GM21447 (cell line): ENCODE data around the gene OSBPL9.
"Not testable (repeated sequence)": the region's sequence is repeated elsewhere in the genome, so short reads cannot be mapped to it uniquely, and the experiment has no call there.

Experiments used
- ATAC-seq: cut with Tn5 transposase; IDR thresholded peaks from one replicate; pipeline ENCODE4 v1.9.1; 2021; ENCODE audit not compliant: unreplicated experiment

The OSBPL9 gene

DNA sequence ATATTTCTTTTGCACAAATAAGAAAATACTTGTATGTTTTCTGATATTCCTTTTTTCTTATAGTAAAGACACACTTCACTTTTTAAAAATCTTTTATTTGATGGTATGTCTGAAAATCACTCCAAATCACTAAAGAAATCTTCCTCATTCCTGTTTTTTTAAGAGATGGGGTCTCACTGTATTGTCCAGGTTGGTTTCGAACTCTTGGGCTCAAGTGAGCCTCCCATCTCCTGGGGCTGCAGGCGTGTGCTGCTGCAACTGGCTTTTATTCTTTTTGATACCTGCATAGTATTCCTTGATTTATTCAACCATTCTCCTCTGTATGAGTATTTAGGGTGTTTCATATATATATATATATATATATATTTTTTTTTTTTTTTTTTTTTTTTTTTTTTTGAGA is 88.1 kb downstream of the OSBPL9 start:
- no peak for ATAC-seq

DNA sequence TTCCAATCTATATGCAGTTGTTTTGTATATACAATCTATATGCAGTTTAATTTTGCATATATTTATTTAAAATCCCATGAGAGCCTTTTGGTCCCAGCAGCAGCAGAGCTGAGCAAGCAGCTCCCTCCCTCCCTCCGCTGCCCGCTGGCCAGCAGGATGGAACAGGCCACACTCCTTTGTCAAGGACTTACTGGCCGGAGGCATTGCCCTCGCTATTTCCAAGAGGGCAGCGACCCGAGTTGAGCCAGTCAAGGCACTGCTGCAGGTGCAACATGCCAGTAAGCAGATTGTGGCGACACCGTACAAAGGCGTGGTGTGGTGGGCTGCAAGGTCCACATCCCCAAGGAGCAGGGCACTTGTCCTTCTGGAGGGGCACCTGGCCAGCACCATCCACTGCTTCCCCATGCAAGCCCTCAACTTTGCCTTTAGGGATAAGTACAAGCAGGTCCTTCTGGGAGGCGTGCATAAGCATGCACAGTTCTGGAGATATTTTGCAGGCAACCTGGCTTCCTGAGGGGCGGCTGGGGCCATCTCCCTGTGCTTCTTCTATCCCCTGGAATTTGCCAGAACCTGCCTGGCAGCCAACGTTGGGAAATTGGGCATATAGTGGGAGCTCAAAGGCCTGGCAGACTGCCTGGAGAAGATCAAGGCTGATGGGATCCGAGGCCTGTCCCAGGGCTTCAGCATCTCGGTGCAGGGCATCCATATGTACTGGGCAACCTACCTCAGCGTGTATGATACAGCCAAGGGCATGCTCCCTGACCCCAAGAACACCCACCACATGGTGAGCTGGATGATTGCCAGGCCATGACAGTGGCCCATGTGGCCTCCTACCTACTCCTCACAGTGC is 92.2 kb downstream of the OSBPL9 start:
- ATAC-seq = no peak

DNA sequence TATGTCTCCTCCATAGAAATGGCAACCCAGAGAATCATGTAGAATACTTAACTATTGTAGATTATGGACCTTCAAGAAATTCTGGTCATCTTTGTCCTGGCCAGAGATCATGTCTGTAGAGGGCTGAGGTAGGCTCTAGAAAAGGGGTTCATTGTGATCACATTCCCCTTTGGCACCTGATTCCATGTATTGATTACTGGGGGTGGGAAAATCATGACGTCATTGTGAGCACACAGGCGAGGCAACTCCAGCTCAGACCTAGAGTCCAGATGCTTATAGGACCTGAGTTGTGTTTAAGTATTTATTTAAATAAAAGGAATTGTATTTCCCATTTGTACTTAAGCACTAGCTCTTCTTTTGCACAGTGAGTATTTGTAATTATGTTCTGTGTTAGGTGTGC is 93.1 kb downstream of the OSBPL9 start:
- no peak for ATAC-seq

DNA sequence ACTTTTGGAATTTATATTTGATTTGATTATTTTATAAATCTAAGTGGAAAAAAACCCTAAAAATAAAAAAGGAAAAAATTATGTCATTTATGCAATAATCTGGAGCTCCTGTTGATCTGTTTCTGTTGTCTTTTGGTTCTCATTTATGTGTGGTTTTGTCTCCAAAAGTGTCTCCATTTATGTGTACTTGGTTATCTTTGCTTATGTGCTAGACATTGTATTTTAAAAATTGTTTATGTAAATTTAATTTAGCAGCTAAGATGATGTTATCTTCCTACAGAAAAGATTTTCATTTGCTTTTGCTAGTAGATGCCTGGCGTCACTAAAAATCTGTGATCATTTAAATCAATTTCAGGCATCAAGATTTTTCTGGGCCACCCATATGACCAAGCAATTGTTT is 95.7 kb downstream of the OSBPL9 start:
- no peak for ATAC-seq

DNA sequence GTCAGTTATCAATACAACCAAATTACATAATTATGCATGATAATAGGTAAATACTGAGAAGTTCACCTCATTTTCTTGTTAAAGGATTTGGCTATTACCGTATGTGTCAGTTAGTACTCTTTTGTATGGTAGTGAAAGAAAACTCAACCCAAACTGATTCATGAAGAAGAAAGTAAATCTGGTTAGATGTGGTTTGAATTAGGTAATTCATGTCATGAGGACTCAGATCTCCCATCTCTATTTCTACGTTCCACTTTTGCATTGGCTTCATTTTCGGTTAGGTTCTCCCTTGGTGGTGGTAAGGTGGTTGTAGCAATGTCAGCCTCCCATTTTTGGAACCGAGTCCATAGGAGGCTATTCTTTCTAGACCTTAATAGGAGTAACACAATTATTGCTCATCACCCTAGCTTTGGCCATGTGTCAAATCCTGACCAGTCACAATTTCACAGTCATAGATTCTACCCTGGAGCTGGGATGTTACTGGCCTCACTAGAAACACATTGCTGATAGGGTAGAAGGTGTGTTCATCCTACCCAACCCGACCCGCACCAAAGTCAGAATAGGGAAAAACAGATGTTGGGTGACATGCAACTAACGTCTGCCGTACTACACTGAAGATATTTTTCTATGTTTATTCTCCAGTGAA is 97.6 kb downstream of the OSBPL9 start:
- no peak for ATAC-seq

DNA sequence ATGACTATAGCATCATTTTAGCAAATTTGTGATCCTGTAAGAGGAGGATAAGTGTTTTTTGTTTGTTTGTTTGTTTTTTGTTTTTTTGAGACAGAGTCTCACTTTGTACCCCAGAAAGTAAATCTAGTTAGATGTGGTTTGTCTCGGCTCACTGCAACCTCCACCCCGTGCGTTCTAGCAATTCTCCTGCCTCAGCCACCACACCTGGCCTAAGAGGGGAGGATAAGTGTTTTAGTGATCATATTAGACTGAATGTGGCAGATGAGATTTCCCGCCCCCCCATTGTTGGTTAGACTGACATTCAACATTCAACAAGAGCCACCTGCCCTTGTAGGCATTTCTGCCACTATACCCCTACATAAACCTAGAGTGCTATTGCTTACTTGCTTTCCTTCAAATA is 98.5 kb downstream of the OSBPL9 start:
- no peak for ATAC-seq

DNA sequence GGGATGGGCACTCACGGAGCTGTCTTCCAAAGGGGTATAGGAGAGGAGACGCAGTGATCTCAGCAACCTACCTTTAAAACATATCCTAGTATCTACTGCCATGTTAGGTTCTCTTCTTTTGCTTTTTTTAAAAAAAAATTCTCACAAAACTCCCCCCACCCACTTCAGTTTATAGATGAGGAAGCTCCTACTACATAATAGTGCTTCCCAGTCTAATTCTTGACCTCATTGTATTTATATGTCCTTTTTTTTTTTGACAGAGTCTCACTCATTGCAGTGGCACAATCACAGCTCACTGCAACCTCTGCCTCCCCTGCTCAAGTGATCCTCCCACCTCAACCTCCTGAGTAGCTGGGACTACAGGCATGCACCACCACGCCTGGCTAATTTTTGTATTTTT is 99.9 kb downstream of the OSBPL9 start:
- ATAC-seq = no peak

DNA sequence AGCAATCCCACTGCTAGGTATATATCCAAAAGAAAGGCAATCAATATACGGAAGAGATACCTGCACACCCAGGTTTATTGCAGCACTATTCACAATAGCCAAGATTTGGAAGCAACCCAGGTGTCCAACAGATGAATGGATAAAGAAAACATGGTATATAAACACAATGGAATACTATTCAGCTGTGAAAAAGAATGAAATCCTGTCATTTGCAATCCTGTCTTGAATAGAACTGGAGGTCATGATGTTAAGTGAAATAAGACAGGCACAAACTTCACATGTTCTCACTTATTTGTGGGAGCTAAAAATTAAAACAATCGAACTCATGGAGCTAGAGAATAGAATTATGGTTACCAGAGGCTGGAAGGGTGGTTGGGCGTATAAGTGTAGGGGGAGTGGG is 101.0 kb downstream of the OSBPL9 start:
- ATAC-seq = no peak

DNA sequence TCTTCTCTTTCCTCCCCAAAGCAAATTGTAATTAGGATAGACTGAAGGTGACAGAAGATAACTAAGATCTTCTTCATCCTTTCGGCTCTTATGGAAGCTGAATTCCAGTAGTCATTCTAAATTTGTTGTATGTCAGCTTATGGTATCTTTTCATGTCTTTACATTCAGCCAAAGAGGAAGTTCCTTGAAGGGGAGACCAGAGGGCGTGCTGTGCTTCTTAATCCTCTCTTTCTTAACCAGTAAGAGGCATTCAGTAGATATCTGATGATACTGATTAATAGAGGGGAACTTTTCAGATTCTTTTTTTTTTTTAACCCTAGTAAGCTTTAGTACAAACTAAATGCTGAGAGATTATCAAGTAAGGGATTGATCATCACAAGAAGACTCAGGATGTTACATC is 102.3 kb downstream of the OSBPL9 start:
- ATAC-seq = no peak

DNA sequence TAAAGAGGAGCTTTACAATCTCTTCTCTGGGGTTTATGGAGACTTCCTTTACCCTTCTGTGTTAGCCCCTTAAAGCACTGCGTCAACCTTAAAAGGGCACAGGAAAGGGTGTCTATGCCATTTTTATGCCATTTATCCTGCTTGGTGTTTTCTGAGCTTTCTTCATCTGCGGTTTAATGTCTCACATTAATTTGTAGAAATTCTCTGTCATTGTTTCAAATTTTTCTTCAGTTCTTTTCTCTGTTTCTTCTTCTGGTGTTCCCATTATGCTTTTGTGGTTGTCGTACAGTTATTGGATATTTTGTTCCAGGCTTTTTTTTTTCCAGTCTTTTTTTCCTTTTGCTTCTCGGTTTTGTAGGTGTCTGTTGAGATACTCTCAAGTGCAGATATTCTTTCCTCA is 107.9 kb downstream of the OSBPL9 start:
- no peak for ATAC-seq

DNA sequence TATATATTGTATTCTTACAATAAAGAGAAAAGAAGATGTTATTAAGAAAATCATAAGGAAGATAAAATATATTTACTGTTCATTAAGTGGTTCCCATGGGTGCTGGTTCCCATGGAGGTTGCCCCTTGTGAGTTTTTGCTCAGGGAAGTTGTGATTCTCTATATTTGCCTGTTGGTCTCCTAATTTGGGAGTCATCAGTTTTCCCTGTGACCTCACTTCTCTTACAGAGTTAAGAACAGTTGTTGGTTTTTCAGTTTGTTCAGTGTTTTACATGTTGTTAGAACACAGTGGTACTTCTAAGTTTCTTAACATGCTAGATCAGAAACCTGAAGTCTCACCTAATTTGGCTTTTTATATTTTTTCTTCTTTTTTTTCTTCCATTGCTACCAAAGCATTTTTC is 109.2 kb downstream of the OSBPL9 start:
- no peak for ATAC-seq

DNA sequence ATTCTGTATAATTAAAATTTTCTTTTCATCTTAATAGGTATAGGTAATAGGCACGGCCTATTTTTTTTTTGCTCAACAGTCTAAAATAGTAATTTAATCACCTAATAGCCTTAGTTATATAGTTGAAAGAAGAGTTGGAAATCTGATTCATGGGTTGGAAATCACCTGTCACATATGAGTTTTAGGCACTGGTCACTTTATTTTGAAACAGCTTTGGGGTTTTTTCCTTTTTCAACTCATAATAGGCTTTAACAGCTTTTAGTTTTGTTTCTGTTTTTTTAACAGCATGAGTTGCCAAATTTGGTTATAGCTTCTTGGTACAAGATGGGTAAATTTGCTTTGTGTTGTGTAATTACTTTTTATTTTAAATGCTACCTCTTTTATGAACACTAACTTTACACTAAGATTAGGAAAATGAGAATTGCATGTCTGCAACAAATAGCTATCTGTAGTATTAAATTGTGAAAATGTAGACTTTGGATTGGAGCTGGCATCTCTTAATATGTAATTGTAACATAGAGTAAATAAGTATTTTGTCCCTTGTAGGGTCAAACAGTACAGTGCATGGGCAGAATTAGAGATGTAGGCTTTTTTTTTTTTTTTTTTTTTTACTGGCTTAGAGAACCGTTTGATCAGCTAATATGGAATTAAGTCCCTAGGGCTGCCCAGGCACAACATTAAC is 109.8 kb downstream of the OSBPL9 start:
- ATAC-seq = no peak

DNA sequence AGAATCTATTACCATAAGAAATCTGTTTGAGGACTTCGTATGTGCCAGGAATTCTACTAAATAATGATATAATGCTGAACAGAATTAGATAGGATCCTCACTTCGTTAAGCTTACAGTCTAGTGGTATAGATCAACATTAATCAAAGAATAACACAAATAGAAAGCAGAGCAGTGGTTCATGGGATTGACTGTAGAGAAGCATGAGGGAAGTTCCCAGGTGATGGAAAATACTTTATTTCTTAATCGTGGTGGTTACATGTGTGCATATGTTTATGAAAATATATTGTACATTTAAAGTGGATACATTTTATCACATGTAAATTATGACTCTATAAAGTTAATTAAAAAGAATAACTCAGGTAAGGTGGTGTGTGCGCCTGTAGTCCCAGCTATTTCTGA is 110.5 kb downstream of the OSBPL9 start:
- no peak for ATAC-seq

DNA sequence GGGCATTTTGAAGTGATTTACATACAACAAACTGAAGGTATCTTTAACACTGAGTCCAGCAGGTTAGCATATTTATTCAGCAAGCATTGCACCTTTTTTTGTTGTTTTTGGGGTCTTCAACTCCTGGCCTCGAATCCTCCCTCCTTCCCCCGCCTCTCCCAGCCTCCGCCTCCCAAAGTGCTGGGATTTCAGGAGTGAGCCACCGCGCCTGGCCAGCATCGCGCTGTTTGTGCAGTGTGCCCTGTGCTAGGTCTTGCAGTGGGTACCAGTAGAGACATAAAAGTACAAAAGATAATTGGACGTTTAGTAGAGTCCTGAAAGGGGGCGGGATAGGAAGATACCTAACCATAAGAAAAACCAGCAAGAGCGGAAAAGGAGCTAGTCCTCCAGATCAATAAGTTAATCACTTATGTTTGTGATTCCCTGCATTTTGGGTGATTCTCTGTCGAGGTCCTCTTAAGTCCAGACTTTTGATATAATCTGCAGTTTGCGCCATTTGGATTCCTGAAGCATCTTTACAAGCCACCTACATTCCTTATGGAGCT is 111.8 kb downstream of the OSBPL9 start:
- ATAC-seq = no peak

DNA sequence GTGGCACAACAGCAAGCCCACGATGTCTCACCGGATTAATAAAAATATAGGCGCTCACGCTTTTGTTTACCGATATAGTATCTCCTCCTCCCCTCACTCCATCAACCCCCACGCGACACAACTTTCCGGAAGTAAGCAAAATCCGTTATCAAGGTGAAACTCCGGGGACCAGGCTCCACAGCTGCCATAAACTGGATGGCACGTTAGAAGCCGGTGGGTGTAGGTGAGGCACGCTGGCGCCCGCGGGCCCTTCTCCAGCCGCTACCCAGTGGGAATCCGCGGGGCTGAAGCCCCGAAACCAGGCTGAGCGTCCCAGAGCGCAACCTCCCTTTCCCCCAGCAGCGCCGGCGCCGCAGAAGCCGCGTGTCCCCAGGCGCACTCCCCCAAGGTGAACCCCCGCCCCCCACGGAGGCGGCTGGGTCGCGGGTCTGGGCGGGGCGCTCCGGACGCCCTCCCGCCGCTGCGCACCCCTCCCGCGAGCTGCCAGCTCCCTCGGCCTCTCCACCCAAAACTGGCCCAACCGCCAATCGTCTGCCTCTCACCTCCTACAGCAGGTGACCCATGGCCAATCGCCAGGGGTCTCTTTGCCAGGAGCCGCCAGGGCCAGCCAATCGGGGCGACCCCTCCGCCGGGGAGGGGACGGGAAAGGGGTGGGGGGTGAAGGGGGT is 112.4 kb downstream of the OSBPL9 start:
- peak; percentile 86 for ATAC-seq

DNA sequence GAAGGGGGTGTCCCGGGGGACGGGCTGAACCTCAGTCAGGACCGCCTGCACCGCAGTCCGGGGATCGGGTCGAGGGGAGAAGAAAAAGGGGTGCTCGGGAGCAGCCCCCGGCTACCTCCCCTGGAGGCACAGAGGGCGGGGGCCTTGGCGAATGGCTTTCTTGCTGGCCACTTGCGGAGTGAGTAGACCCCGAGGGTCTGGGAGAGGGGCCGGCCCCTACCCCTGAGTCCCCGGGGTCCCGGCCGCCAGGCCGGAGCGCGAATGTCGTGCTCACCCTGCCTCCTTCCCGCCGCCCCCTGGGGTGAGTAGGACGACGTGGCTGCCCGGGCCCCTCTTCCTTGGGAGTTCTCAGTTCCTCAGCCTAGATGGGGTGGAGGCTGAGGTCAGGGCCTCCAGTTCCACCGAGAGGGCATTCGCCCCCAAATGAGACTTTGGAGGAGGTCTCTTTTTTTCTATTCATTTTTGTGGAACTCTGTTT is 113.0 kb downstream of the OSBPL9 start:
- peak; percentile 25 for ATAC-seq

DNA sequence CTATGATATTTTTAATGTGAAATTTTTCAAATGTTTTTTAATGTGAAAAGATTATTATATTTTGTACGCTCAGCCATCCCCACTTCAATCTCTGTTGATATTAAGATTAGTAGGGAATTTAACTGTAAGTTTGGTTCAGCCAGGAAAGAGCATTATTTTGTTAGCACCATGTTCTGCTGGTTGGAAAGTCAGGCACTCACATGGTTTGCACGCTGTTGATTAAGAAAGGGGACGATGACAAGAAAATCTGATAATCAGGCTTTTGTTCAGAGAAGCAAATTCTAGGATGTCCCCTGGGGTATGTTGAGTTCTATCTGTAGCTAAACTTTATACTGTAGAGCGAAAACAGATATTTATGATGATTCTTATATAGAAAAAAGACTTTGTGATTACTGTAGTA is 115.1 kb downstream of the OSBPL9 start:
- ATAC-seq = no peak

DNA sequence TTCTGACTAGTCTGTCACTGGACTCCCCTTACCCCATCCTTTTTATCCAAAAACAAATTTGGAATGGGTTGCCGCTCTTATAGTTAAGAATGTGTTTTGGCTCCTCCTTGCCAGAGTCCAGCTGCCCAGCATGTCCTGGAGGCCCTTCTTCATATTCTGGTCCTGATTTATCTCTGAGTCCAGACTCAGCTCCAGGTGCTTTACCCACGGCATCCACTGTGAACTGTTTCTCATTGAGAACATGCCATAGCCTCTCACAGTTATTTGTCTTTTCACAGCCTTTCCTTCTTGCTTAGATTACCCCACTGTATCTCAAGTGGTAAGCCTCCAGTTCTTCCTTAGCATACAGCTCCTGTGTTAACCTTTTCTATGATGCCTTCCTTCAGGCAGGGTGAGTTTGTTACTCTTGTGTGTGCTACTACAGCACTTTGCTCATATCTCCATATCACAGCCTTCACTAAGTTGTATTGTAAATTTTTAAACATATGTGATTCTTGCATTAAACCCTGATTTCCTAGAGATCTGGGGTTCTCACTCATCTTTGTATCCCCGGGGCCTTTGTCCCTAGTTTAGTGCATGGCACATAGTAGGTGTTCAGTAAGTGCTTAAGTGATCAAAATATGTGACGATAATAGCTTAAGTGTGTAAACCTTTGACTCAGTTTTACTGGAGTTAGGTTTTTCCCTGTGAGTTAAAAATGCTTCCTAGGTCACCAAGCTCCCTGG is 116.0 kb downstream of the OSBPL9 start:
- no peak for ATAC-seq

DNA sequence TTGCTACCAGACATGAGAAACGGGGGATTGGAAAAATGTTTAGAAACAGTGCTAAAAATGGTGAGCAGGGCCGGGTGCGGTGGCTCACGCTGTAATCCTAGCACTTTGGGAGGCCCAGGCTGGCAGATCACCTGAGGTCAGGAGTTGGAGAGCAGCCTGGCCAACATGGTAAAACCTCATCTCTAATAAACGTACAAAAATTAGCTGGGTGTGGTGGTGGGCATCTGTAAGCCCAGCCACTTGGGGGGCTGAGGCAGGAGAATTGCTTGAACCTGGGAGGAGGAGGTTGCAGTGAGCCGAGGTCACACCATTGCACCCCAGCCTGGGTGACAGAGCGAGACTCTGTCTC is 116.5 kb downstream of the OSBPL9 start:
- ATAC-seq = not testable (repeated sequence)

DNA sequence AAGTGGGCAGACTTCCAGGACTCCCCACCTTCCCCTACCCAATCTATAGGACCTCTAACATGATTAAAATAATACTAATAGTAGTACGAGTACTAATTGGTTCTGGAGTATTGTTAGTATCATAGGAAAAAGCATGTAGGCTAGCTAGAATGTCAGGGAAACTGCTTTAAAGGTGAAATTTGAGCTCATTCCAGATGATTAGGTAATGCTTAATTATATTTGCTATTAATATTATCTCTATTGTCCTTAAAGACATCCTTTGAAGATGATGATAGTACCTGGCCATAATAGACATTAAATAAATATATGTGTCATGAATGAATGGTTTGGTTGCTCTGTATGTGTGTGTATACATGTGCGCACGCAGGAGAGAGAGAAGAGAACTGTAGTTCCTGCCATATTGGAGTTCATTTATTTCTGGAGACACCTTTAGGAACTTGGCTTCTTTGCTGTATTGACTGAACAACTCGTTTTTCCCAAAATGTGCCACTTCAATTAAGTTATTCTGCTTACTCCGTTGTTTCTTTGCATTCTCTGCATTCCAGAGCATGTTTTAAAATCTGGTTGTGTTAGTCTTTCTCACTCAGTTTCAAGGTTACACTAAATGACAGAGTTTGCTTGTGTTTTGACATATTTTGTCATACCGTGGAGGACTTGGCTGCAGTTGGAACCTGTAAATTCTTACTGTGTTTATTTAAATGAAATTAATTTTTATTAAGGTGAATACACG is 117.1 kb downstream of the OSBPL9 start:
- ATAC-seq = no peak
